GM19099 (cell line): Measurements from ENCODE around the gene SHQ1.

ENCODE experiments used
- POLR2A ChIP-seq: IDR thresholded peaks from 3 replicates; pipeline ENCODE4 v1.6.1; 2011; ENCODE audit warnings: low read depth; ENCODE audit not compliant: insufficient read length; ENCODE audit errors: extremely low read depth

Gene SHQ1

GRCh38 chr3:72847751-72848702, at the start of gene SHQ1:
TSS of gene SHQ1 (minus strand) at chr3:72848445. CDS start at chr3:72848340, 105 bp downstream.
- peak; percentile 71 for TF ChIP-seq POLR2A

- no peak for TF ChIP-seq POLR2A
Measured at GRCh38 chr3:72897758-72898007, 49.4 kb upstream of the SHQ1 start.

GRCh38 chr3:72896996-72897757, 48.9 kb upstream of the SHQ1 start:
- no peak for TF ChIP-seq POLR2A

GRCh38 chr3:72894976-72895552, 46.8 kb upstream of the SHQ1 start:
- no peak for TF ChIP-seq POLR2A

GRCh38 chr3:72892870-72893269, 44.6 kb upstream of the SHQ1 start:
- TF ChIP-seq POLR2A, result no peak

GRCh38 chr3:72892081-72892775, 44.0 kb upstream of the SHQ1 start:
- no peak for TF ChIP-seq POLR2A

GRCh38 chr3:72891053-72891855, 43.0 kb upstream of the SHQ1 start:
- TF ChIP-seq POLR2A, result no peak

- TF ChIP-seq POLR2A, result no peak
Measured at GRCh38 chr3:72890166-72890925, 42.1 kb upstream of the SHQ1 start.

- no peak for TF ChIP-seq POLR2A
Measured at GRCh38 chr3:72889310-72890165, 41.3 kb upstream of the SHQ1 start.

- no peak for TF ChIP-seq POLR2A
Measured at GRCh38 chr3:72888546-72889309, 40.5 kb upstream of the SHQ1 start.

- TF ChIP-seq POLR2A, result no peak
Measured at GRCh38 chr3:72887705-72888545, 39.7 kb upstream of the SHQ1 start, which contains the start of gene GXYLT2. TSS of gene GXYLT2 (plus strand) at chr3:72888046. CDS start at chr3:72888234, 188 bp downstream.
